HepG2 (cell line): ENCODE results near the gene GALR2. TPM values are rescaled to one million over a fixed set of nuclear protein-coding genes. Genes with fewer than 3 reads are reported as not detected.

ENCODE experiments used
- ATAC-seq: fragments of 200-7000 bp; cut with Tn5 transposase; 3 replicates; pipeline ENCODE4 v1.9.1; 2020; ENCODE audit warnings: mild to moderate bottlenecking, moderate library complexity
- BruUV-seq: library from RNA; stranded (reverse); fragments of 400-500 nt; replicated peaks from 2 replicates; lab custom pipeline; 2021; lab: Mats Ljungman, UMichigan
- CTCF ChIA-PET: fragments of 300-600 bp; formaldehyde crosslinking; extraction: SDS; loops from one replicate; lab custom pipeline; 2021; ENCODE audit warnings: low total read pairs, inconsistent platforms, low intra/inter-chr PET ratio; lab: Yijun Ruan, JAX
- POLR2A ChIA-PET: fragments of 350-600 bp; sonication (Branson Sonifier 250); formaldehyde crosslinking; loops from one replicate; lab custom pipeline; 2020; ENCODE audit warnings: antibody characterized with exemption, inconsistent platforms; lab: Yijun Ruan, JAX
- DNase-seq: peaks from one replicate; pipeline ENCODE4 v3.0.0-alpha.2; 2015; ENCODE audit warnings: low spot score
- FAIRE-seq: peaks from 3 replicates; lab custom pipeline; 2011; peaks lifted over from hg19 to GRCh38; lab: Jason Lieb, UNC
- H2AFZ ChIP-seq: one replicate; pipeline ENCODE4 v1.6.1; 2011; ENCODE audit warnings: low read length, inconsistent platforms
- H3K27ac ChIP-seq: fragments of 300-600 bp; 3 replicates; pipeline ENCODE4 v1.8.0; 2011; ENCODE audit warnings: mixed run types, mild to moderate bottlenecking, mixed read lengths, low read length, inconsistent platforms; ENCODE audit not compliant: insufficient read depth; ENCODE audit errors: extremely low read length
- H3K27me3 ChIP-seq, 2 experiments: fragments of 200-600 bp in 1 of 2; 2 replicates in 1 of 2; 3 replicates in 1 of 2; pipeline versions ENCODE4 v1.6.0 to v1.8.0; 2011; ENCODE audit warnings: low read length in 2 of 2, mild to moderate bottlenecking in 2 of 2, moderate library complexity in 2 of 2, inconsistent platforms in 1 of 2; ENCODE audit not compliant: insufficient read depth in 2 of 2, control insufficient read depth in 1 of 2
- H3K36me3 ChIP-seq, 2 experiments: fragments of 200-600 bp in 1 of 2; replicated peaks in 1 of 2; 2 replicates in 1 of 2; 3 replicates in 1 of 2; pipeline versions ENCODE4 v1.5.1 to v1.8.0; 2011; ENCODE audit warnings: low read length in 2 of 2, inconsistent platforms in 1 of 2; ENCODE audit not compliant: insufficient read depth in 2 of 2, control insufficient read depth in 1 of 2
- H3K4me1 ChIP-seq: 2 replicates; pipeline ENCODE4 v1.5.1; 2012; ENCODE audit warnings: low read length, inconsistent platforms; ENCODE audit not compliant: insufficient read depth
- H3K4me2 ChIP-seq: 2 replicates; pipeline ENCODE4 v1.6.0; 2011; ENCODE audit warnings: low read depth, low read length, inconsistent platforms
- H3K4me3 ChIP-seq, 3 experiments: fragments of 200-600 bp in 1 of 3; sonication (generic), shearing (Covaris generic) in 1 of 3; replicated peaks in 1 of 3; 2 replicates each; pipeline ENCODE4 v1.5.1; 2011 to 2016; ENCODE audit warnings: low read length in 3 of 3, inconsistent platforms in 2 of 3, low read depth in 2 of 3, mild to moderate bottlenecking in 2 of 3, control low read depth in 1 of 3, mixed read lengths in 1 of 3; ENCODE audit not compliant: insufficient read depth in 1 of 3
- H3K79me2 ChIP-seq: one replicate; pipeline ENCODE4 v1.6.1; 2011; ENCODE audit warnings: low read length, inconsistent platforms; ENCODE audit not compliant: insufficient read depth
- H3K9ac ChIP-seq: 2 replicates; pipeline ENCODE4 v1.6.0; 2011; ENCODE audit warnings: mild to moderate bottlenecking, low read depth, low read length, inconsistent platforms; ENCODE audit not compliant: insufficient read depth
- H3K9me3 ChIP-seq: 2 replicates; pipeline ENCODE4 v1.5.1; 2012; ENCODE audit warnings: mild to moderate bottlenecking, low read length
- H4K20me1 ChIP-seq: 2 replicates; pipeline ENCODE4 v1.6.0; 2011; ENCODE audit warnings: inconsistent platforms, mild to moderate bottlenecking, low read length, moderate library complexity; ENCODE audit not compliant: insufficient read depth
- ARNT ChIP-seq: fragments of 450-650 bp; IDR thresholded peaks from 2 replicates; pipeline ENCODE4 v1.6.1; 2017
- NFE2L2 ChIP-seq: fragments of 150-350 bp; IDR thresholded peaks from 2 replicates; pipeline ENCODE4 v1.6.1; 2014; ENCODE audit warnings: low read length
- SAP130 ChIP-seq: IDR thresholded peaks from 2 replicates; pipeline ENCODE4 v1.6.1; 2016; ENCODE audit warnings: low read depth
- ZNF609 ChIP-seq: sonication (generic); formaldehyde crosslinking; IDR thresholded peaks from 2 replicates; pipeline ENCODE4 v1.4.0; 2020; ENCODE audit warnings: mild to moderate bottlenecking, missing genetic modification reagents, borderline replicate concordance
- WGBS: methylation state at CpG from one replicate; pipeline ENCODE4 v1.1.6; 2017; ENCODE audit warnings: low lambda C conversion rate; 5-methylcytosine and 5-hydroxymethylcytosine counted together
- in situ Hi-C: cut with HindIII; loops from 2 replicates; pipeline ENCODE4 v1.10.0; 2017; ENCODE audit warnings: low pct_unique_long_range_greater_than_20kb; ENCODE audit not compliant: extremely low pct_ligation_motif_present
- intact Hi-C: fragments of 100-400 bp; cut with micrococcal nuclease; formaldehyde crosslinking; loops from one replicate; pipeline ENCODE4 v1.10.0; 2022; ENCODE audit not compliant: unreplicated experiment
- polyA plus RNA-seq, 8 experiments: library from polyadenylated mRNA; depleted of rRNA in 3 of 8; stranded (reverse) in 7 of 8; unstranded in 1 of 8; fragments of >200 nt; fragmentation: Illumina TruSeq in 4 of 8; extraction: Trizol in 4 of 8; gene quantifications; 2 replicates each; pipeline versions ENCODE4 v1.2.1 to v1.2.3, GENCODE V29; 2011 to 2016; ENCODE audit warnings: low read depth in 4 of 8, missing spikeins in 1 of 8, mixed read lengths in 1 of 8; ENCODE audit not compliant: insufficient read depth in 1 of 8
- total RNA-seq, 5 experiments: library from RNA; depleted of rRNA; stranded (reverse); fragments of >200 nt; fragmentation: Illumina TruSeq; extraction: Trizol; gene quantifications; 2 replicates each; pipeline ENCODE4 v1.2.3, GENCODE V29; 2016; ENCODE audit warnings: low read depth in 1 of 5
- TF ChIP-seq, protein P1 (sequence below): conservative IDR thresholded peaks from 2 replicates; pipeline ENCODE4 v1.6.1; 2018; ENCODE audit warnings: missing genetic modification reagents

The GALR2 gene
- total and polyA plus RNA-seq, 2 of the 13 experiments (the other 11 are each of a cell fraction or from before 2014, with no cell fraction given): 0.48 to 0.58 TPM

- Histone ChIP-seq H3K9ac (no peak overlapping the region), H4K20me1 (no peaks in the 10 kb centered on the region), H3K27ac (no peak overlapping the region)
- POLR2A ChIA-PET: interaction anchor here (1.3 to 1.6 kb wide), 2 partner anchors 10 to 25 kb away, joined by 3 read pairs; no protein-coding TSS in a partner anchor
- in situ Hi-C loops (no loop called here), intact Hi-C loops (no loop called here)
- 84% methylated on average over 6 of the region's 6 CpGs for WGBS
- no TSS peak for BruUV-seq
- TF ChIP-seq ZNF609 (no peak), NFE2L2 (peak; percentile 11; the same call in 1 of the 2 replicates), ARNT (no peak), SAP130 (CRISPR knock-in tag) (no peak)
- TF ChIP-seq, protein P1, sequence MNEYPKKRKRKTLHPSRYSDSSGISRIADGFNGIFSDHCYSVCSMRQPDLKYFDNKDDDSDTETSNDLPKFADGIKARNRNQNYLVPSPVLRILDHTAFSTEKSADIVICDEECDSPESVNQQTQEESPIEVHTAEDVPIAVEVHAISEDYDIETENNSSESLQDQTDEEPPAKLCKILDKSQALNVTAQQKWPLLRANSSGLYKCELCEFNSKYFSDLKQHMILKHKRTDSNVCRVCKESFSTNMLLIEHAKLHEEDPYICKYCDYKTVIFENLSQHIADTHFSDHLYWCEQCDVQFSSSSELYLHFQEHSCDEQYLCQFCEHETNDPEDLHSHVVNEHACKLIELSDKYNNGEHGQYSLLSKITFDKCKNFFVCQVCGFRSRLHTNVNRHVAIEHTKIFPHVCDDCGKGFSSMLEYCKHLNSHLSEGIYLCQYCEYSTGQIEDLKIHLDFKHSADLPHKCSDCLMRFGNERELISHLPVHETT (CRISPR knock-in tag): no peak
- TF ChIP-seq, all 625 proteins: peak for 1
- CTCF ChIA-PET: no interaction called here
- H3K27me3 ChIP-seq: no peaks in the 10 kb centered on the region
- FAIRE-seq (no peak), ATAC-seq (no peak; the same call in 2 of the 3 replicates), DNase-seq (no peak)
- no peak overlapping the region for H3K4me2 ChIP-seq
- H2AFZ ChIP-seq: no peak overlapping the region
- H3K36me3 ChIP-seq: peaks cover 31 to 65% of the 10 kb centered on the region in 2 experiments
- H3K4me3 ChIP-seq: no peak overlapping the region
- H3K9me3 ChIP-seq: no peaks in the 10 kb centered on the region
- no peaks in the 10 kb centered on the region for H3K79me2 ChIP-seq
- peaks cover under 1% of the 10 kb centered on the region; the same call in 1 of the 2 replicates for H3K4me1 ChIP-seq
Observed at GRCh38 chr17:76039121-76039520, 35.5 kb upstream of the GALR2 start.
